ENCODE data around the gene FAM228B.
"Not testable (repeated sequence)": the region's sequence is repeated elsewhere in the genome, so short reads cannot be mapped to it uniquely, and the experiment has no call there.

Gene FAM228B

DNA sequence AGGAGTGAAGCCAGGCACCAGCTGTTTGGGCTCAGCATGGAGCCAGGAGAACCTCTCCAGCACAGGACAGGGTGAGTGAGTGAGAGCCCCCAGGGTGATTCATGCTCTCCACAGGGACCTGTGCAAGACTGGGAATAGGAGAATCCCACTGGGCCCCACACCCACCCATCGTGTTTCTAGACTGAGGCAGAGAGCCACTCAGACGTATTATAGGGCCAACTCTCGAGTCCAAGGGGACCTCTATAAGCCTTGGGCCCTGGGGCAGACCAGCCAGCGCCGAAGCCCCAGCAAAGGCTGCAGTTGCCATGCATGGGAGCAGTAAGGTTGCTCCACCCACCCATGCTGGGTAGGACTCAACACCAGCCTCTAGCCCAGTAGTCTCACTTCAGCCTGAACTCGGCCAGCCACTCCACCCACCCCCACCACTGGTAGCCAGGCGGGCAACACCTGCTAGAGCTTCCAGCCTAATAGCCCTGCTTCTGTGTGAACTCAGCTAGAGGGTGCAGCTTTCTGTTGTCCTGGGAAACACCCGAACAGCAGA is 19.1 kb upstream of the FAM228B start:
- DNase-seq, result no peak

- no peak for DNase-seq
These were observed 18.4 kb upstream of the FAM228B start for GRCh38 chr2:24104906-24105305.

DNA sequence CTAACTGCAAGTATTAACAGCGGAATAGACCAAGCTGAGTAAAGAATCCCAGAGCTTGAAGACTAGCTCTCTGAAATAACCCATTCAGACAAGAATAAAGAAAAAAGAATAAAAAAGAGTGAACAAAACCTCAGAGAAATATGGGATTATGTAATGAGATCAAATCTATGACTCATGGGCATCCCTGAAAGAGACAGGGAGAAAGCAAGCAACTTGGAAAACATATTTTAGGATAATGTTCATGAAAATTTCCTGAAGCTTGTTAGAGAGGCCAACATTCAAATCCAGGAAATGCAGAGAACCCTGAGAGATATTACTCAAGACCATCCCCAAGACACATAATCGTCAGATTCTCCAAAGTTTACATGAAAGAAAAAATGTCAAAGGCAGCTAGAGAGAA is 17.5 kb upstream of the FAM228B start:
- peak; percentile 42 for DNase-seq

DNA sequence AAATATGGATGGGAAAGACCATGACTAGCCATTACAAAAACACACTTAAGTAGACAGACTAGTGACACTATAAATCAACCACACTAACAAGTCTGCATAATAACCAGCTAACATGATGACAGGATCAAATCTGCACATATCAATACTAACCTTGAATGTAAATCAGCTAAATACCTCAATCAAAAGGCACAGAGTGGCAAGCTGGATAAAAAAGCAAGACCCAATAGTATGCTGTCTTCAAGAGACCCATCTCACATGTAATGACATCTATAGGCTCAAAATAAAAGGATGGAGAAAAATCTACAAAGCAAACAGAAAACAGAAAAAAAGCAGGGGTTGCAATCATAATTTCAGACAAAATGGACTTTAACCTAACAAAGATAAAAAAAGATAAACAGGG is 16.5 kb upstream of the FAM228B start:
- DNase-seq, result no peak

DNA sequence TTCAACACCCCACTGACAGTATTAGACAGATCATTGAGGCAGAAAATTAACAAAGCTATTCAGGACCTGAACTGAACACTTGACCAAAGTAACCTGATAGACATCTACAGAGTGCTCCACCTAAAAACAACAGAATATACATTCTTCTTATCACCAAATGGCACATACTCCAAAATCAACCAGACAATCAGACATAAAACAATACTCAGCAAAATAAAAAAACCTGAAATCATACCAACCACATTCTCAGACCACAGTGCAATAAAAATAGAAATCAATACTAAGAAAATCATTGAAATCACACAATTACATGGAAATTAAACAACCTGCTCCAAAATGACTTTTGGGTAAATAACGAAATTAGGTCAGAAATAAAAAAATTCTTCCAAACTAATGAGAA is 15.9 kb upstream of the FAM228B start:
- no peak for DNase-seq

GRCh38 chr2:24109431-24109830 is 13.8 kb upstream of the FAM228B start:
- DNase-seq, result not testable (repeated sequence)

GRCh38 chr2:24110660-24111303 is 12.5 kb upstream of the FAM228B start:
- DNase-seq, result no peak

- peak; percentile 86 for DNase-seq
These were observed 11.8 kb upstream of the FAM228B start for GRCh38 chr2:24111407-24111901.

DNA sequence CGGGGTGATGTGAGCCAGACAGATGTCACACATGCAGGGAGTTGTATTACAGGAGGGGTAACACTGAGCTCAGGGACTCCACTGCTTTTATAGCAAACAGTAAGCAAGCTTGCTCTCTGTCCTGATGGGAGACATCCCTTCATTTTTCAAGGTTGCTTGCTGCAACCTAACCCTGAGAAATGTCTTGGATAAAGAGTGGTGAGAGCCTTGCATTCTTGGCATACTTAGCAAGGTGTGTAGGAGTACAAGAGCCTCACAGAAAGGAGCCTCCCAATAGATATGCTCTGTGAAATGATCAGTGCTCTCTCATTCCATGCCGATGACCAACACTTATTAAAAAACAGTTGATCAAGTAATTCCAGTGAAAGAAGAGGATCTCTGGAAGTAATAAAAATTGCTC is 8.2 kb upstream of the FAM228B start:
- peak; percentile 62 for DNase-seq

- no peak for DNase-seq
These were observed 5.4 kb upstream of the FAM228B start for GRCh38 chr2:24117902-24118301.

DNA sequence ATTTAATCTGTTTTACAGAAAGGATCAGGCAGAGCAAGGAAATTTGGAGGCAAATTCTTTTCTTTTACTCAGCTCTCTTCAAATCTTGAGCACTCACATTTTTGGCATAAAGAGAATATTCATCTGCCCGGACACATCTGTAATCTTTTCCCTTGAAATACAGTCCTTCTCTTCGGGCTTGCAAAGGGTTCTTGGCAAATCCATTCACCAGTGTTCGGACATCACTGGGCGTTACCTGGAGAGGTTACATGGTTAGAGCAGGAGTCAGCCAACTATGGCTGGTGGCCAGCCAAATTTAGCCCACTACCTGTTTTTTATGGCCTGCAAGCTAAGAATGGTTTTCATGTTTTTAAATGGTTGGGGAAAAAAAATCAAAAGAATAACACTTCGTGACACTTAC is 2.2 kb upstream of the FAM228B start:
- DNase-seq, result no peak

GRCh38 chr2:24121469-24121868 is 1.8 kb upstream of the FAM228B start:
- DNase-seq, result no peak

- no peak for DNase-seq
These were observed 689 bp upstream of the FAM228B start for GRCh38 chr2:24122366-24123194.

DNA sequence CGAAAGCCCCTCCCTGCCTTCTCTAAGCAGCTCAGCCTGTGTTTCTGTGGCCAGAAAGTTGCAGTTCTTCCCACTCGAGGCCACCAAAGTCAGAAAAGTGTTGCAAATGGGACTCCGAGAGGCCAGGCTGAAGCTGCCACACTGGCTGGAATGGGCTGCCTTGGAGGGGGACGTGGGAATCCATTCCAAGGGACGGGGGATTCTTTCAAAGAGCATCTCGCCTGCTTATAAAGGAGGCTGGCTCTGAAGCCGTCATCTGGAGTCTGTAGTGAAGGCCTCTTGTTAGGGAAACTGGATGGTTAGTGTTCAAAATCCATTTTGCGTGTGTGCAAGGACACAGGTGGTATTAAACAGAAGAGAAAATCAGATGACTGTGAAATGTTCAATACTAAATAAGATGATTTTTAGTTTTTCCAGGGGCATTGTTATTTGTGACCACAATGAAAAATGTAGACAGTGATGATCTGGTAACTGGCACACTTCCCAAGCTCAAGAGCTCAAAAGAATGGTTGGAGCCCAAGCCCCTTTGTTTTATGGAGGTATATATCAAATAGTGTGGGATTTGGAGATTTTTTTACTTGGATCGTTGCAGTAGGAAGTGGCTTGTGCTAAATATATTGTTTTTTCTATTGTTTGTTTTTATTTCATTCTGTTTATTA is 782 bp downstream of the FAM228B start:
- DNase-seq, result peak; percentile 50

GRCh38 chr2:24125956-24126355 is 2.7 kb downstream of the FAM228B start:
- DNase-seq, result no peak

DNA sequence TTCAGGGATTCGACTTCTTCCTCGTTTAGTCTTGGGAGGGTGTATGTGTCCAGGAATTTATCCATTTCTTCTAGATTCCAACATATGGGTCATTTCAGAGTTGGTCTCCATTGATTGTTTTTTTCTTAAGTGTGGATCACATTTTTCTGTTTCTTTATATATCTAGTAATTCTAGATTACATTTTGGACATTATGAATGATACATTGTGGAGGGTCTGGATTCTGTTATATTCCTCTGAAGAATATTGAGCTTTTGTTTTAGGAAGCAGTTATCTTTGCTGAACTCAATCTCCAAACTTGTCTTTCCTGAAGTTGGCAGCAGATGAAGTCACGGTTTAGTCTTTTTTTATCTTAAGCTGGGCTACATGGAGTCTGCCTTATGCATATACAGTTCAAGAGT is 9.3 kb downstream of the FAM228B start:
- no peak for DNase-seq

DNA sequence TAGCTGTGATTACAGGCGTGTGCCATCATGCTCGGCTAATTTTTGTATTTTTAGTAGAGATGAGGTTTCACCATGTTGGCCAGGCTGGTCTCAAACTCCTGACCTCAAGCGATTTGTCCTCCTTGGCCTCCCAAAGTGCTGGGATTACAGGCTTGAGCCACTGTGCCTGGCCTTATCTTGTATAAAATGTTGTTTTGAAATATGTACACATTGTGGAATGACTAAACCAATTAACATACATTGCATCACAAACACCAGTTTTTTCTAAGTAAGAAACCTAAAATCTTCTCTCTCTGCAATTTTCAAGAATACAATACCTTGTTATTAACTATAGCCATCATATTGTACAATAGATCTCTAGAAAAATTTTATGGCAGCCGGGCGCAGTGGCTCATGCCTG is 17.0 kb downstream of the FAM228B start:
- not testable (repeated sequence) for DNase-seq

DNA sequence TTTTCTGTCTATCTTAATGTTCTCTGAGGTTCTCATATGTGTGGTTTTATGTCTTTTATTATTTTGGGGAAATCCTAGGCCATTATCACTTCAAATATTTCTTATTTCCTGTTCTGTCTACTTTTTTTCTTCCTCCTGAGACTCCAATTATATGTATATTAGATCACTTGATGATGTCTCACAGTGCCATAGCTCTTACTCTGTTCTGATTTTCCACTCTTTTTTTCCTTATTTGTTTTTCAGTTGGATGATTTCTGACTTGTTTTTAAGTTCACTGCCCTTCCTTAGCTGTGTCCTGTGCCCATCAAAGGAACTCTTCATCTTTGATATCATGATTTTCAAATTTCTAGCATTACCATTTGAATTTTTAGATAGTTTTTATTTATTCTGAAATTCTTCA is 24.1 kb downstream of the FAM228B start:
- no peak for DNase-seq

GRCh38 chr2:24152413-24153197 is 29.3 kb downstream of the FAM228B start:
- DNase-seq, result no peak

- DNase-seq, result no peak
These were observed 30.2 kb downstream of the FAM228B start for GRCh38 chr2:24153478-24153877.

GRCh38 chr2:24158131-24158530 is 34.9 kb downstream of the FAM228B start:
- DNase-seq, result no peak

GRCh38 chr2:24159708-24160107 is 36.4 kb downstream of the FAM228B start:
- DNase-seq, result no peak

Measured in fibroblast of skin of abdomen (primary cell).